ENCODE data around the gene ARTN.

ARTN gene

DNA sequence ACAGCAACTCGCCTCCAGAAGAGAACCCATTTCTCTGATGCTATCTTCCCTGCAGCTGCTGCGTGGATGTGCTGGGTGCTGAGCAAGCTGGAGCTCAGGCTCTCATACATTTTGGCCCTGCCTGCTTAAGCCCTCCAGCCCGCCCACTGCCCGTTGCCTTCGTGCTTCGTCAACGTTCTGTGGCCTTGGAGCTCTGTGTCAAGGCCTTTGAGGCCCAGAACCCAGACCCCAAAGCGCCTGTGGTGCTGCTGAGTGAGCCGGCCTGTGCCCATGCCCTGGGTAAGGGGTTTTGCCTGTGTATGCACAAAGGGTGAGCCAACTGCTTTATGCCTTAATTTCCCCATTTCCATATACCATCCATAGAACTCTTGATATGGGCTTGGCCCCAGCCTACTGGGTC lies 37.3 kb downstream of the ARTN start:
- Histone ChIP-seq H3K27me3 (ENCODE audit: insufficient read depth, low read depth) (no peaks in the 10 kb centered on the region), H3K4me1 (ENCODE audit: low read depth, poor library complexity, severe bottlenecking) (peaks cover 18% of the 10 kb centered on the region), H3K9ac (peak overlapping the region; percentile 50; the same call in 1 of the 2 replicates), H2AFZ (ENCODE audit: low read depth) (no peak overlapping the region), H3K4me2 (peak overlapping the region; percentile 72), H3K79me2 (ENCODE audit: insufficient read depth, low read depth) (peaks cover 24% of the 10 kb centered on the region), H3K27ac (no peak overlapping the region), H4K20me1 (ENCODE audit: insufficient read depth) (no peaks in the 10 kb centered on the region), H3K4me3 (IDR thresholded peaks at IDR 0.05; ENCODE audit: insufficient read depth, low read depth, low read length) (no peak overlapping the region), H3K36me3 (ENCODE audit: insufficient read depth) (no peaks in the 10 kb centered on the region)
- TF ChIP-seq, protein P1, sequence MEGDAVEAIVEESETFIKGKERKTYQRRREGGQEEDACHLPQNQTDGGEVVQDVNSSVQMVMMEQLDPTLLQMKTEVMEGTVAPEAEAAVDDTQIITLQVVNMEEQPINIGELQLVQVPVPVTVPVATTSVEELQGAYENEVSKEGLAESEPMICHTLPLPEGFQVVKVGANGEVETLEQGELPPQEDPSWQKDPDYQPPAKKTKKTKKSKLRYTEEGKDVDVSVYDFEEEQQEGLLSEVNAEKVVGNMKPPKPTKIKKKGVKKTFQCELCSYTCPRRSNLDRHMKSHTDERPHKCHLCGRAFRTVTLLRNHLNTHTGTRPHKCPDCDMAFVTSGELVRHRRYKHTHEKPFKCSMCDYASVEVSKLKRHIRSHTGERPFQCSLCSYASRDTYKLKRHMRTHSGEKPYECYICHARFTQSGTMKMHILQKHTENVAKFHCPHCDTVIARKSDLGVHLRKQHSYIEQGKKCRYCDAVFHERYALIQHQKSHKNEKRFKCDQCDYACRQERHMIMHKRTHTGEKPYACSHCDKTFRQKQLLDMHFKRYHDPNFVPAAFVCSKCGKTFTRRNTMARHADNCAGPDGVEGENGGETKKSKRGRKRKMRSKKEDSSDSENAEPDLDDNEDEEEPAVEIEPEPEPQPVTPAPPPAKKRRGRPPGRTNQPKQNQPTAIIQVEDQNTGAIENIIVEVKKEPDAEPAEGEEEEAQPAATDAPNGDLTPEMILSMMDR (conservative IDR thresholded peaks at IDR 0.05; ENCODE audit: low read depth, low read length) = no peak

GRCh38 chr1:43971336-43971980 lies 37.9 kb downstream of the ARTN start:
- TF ChIP-seq, protein P1 (conservative IDR thresholded peaks at IDR 0.05; ENCODE audit: low read depth, low read length) = no peak

DNA sequence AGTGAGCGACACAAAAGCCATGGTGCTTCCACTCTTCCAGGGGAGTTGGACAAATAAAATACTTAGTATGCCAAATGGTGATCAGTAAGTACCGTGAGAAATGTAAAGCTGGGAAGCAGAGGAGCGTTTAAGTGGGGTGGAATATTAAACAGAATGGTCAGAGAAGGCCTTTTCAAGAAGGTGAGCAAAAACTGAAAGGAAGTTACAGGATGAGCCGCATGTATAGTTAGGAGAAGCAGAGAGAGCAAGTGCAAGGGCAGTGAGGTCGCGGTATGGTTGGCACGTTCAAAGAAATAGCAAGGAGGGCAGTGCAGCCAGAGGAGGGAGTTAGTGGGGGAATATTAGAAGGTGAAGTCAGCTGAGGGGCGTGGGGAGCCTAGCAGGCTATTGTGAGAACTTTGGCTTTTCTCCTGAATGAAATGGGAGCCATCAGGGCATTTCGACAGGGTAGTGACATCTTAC lies 40.4 kb downstream of the ARTN start:
- no peaks in the 10 kb centered on the region for H4K20me1 ChIP-seq (ENCODE audit: insufficient read depth)
- peaks cover 46% of the 10 kb centered on the region for H3K79me2 ChIP-seq (ENCODE audit: insufficient read depth, low read depth)
- no peaks in the 10 kb centered on the region for H3K27me3 ChIP-seq (ENCODE audit: insufficient read depth, low read depth)
- peaks cover 41% of the 10 kb centered on the region for H3K4me1 ChIP-seq (ENCODE audit: low read depth, poor library complexity, severe bottlenecking)
- H3K4me2 ChIP-seq = peak overlapping the region; percentile 74
- peak overlapping the region; percentile 74; the same call in 1 of the 2 replicates for H2AFZ ChIP-seq (ENCODE audit: low read depth)
- H3K4me3 ChIP-seq (IDR thresholded peaks at IDR 0.05; ENCODE audit: insufficient read depth, low read depth, low read length) = peak overlapping the region; percentile 81
- H3K9ac ChIP-seq = peak overlapping the region; percentile 75; the same call in 1 of the 2 replicates
- TF ChIP-seq, protein P1 (conservative IDR thresholded peaks at IDR 0.05; ENCODE audit: low read depth, low read length) = no peak; the same call in 1 of the 2 replicates
- no peaks in the 10 kb centered on the region for H3K36me3 ChIP-seq (ENCODE audit: insufficient read depth)
- peak overlapping the region; percentile 63 for H3K27ac ChIP-seq

More at GRCh38 chr1:43971336-43971980, 37.9 kb downstream of the ARTN start:
- H3K79me2 ChIP-seq (ENCODE audit: insufficient read depth, low read depth) = peaks cover 30% of the 10 kb centered on the region
- no peak overlapping the region for H2AFZ ChIP-seq (ENCODE audit: low read depth)
- no peak overlapping the region for H3K4me2 ChIP-seq
- H3K27ac ChIP-seq = no peak overlapping the region
- no peaks in the 10 kb centered on the region for H3K36me3 ChIP-seq (ENCODE audit: insufficient read depth)
- H3K4me1 ChIP-seq (ENCODE audit: low read depth, poor library complexity, severe bottlenecking) = peaks cover 24% of the 10 kb centered on the region
- no peaks in the 10 kb centered on the region for H4K20me1 ChIP-seq (ENCODE audit: insufficient read depth)
- no peak overlapping the region for H3K4me3 ChIP-seq (IDR thresholded peaks at IDR 0.05; ENCODE audit: insufficient read depth, low read depth, low read length)
- H3K27me3 ChIP-seq (ENCODE audit: insufficient read depth, low read depth) = no peaks in the 10 kb centered on the region
- no peak overlapping the region for H3K9ac ChIP-seq

GRCh38 chr1:43974443-43975248 lies 41.0 kb downstream of the ARTN start, which contains the start of gene ATP6V0B:
Gene ATP6V0B (plus strand): TSS chr1:43974960. CDS start chr1:43975041, 81 bp downstream.
- Histone ChIP-seq H3K79me2 (ENCODE audit: insufficient read depth, low read depth) (peaks cover 46% of the 10 kb centered on the region), H3K4me3 (IDR thresholded peaks at IDR 0.05; ENCODE audit: insufficient read depth, low read depth, low read length) (peak within 1 kb of the TSS; percentile 81), H4K20me1 (ENCODE audit: insufficient read depth) (no peaks in the 10 kb centered on the region), H3K4me2 (peak within 1 kb of the TSS; percentile 97), H3K27me3 (ENCODE audit: insufficient read depth, low read depth) (no peaks in the 10 kb centered on the region), H2AFZ (ENCODE audit: low read depth) (peak within 1 kb of the TSS; percentile 74; the same call in 1 of the 2 replicates), H3K4me1 (ENCODE audit: low read depth, poor library complexity, severe bottlenecking) (peaks cover 41% of the 10 kb centered on the region), H3K27ac (peak within 1 kb of the TSS; percentile 63), H3K9ac (peak within 1 kb of the TSS; percentile 75; the same call in 1 of the 2 replicates), H3K36me3 (ENCODE audit: insufficient read depth) (no peaks in the 10 kb centered on the region)
- TF ChIP-seq, protein P1 (conservative IDR thresholded peaks at IDR 0.05; ENCODE audit: low read depth, low read length) = no peak
